K562 (cell line): ENCODE data around the gene SLC22A7. TPM values are rescaled to one million over a fixed set of nuclear protein-coding genes. Genes with fewer than 3 reads are reported as not detected.

Experiments
- ATAC-seq: fragments of 200-7000 bp; cut with Tn5 transposase; 3 replicates; pipeline ENCODE4 v1.9.1; 2020; ENCODE audit warnings: moderate library complexity
- BruUV-seq: library from RNA; stranded (reverse); fragments of 400-500 nt; replicated peaks from 2 replicates; lab custom pipeline; 2021; lab: Mats Ljungman, UMichigan
- CTCF ChIA-PET: fragments of 300-600 bp; formaldehyde crosslinking; extraction: SDS; loops from one replicate; lab custom pipeline; 2021; ENCODE audit warnings: low intra/inter-chr PET ratio; lab: Yijun Ruan, JAX
- POLR2A ChIA-PET: fragments of 300-600, 350-650 bp; sonication (Branson Sonifier 250); formaldehyde crosslinking; extraction: SDS; loops from one replicate; lab custom pipeline; 2021; ENCODE audit warnings: antibody characterized with exemption, inconsistent platforms; lab: Yijun Ruan, JAX
- DNase-seq, 4 experiments: peaks; one replicate each; pipeline versions ENCODE4 v3.0.0 to v3.0.0-alpha.2; 2011 to 2018; ENCODE audit warnings: low spot score in 3 of 4, mixed read lengths in 3 of 4; ENCODE audit errors: extremely low read depth in 1 of 4
- FAIRE-seq: peaks from 2 replicates; lab custom pipeline; 2011; peaks lifted over from hg19 to GRCh38; lab: Jason Lieb, UNC
- H2AFZ ChIP-seq: 2 replicates; pipeline ENCODE4 v1.6.0; 2011; ENCODE audit warnings: low read depth, low read length, control low read depth, inconsistent platforms
- H3K27ac ChIP-seq: fragments of 200-600 bp; 3 replicates; pipeline ENCODE4 v1.8.0; 2011; ENCODE audit warnings: low read depth, mild to moderate bottlenecking, control low read depth, inconsistent platforms, low read length, moderate library complexity, mixed read lengths; ENCODE audit errors: extremely low read depth
- H3K27me3 ChIP-seq, 2 experiments: fragments of 300-600 bp in 1 of 2; 2 replicates in 1 of 2; 3 replicates in 1 of 2; pipeline versions ENCODE4 v1.6.0 to v1.8.0; 2011; ENCODE audit warnings: inconsistent platforms in 2 of 2, low read length in 2 of 2, mild to moderate bottlenecking in 1 of 2, mixed read lengths in 1 of 2, moderate library complexity in 1 of 2; ENCODE audit not compliant: control insufficient read depth in 2 of 2, insufficient read depth in 2 of 2
- H3K36me3 ChIP-seq: fragments of 300-600 bp; 3 replicates; pipeline ENCODE4 v1.8.0; 2011; ENCODE audit warnings: mild to moderate bottlenecking, low read length, inconsistent platforms; ENCODE audit not compliant: control insufficient read depth, insufficient read depth
- H3K4me1 ChIP-seq, 2 experiments: fragments of 200-600 bp in 1 of 2; replicated peaks in 1 of 2; 2 replicates in 1 of 2; 3 replicates in 1 of 2; pipeline versions ENCODE4 v1.5.1 to v1.8.0; 2011; ENCODE audit warnings: inconsistent platforms in 2 of 2, low read length in 2 of 2, mild to moderate bottlenecking in 1 of 2, mixed read lengths in 1 of 2, moderate library complexity in 1 of 2; ENCODE audit not compliant: control insufficient read depth in 2 of 2, insufficient read depth in 2 of 2
- H3K4me2 ChIP-seq: 2 replicates; pipeline ENCODE4 v1.6.1; 2011; ENCODE audit warnings: low read length, control low read depth, inconsistent platforms, mixed read lengths; ENCODE audit not compliant: insufficient read depth
- H3K4me3 ChIP-seq: fragments of 200-600 bp; sonication (generic), shearing (Covaris generic); 2 replicates; pipeline ENCODE4 v1.5.1; 2016; ENCODE audit warnings: control low read depth, inconsistent platforms
- H3K79me2 ChIP-seq: fragments of 200-600 bp; 3 replicates; pipeline ENCODE4 v1.8.0; 2011; ENCODE audit warnings: low read length, inconsistent platforms; ENCODE audit not compliant: control insufficient read depth, insufficient read depth
- H3K9ac ChIP-seq, 2 experiments: 2 replicates each; pipeline versions ENCODE4 v1.6.0 to v1.6.1; 2011; ENCODE audit warnings: low read depth in 2 of 2, low read length in 2 of 2, control low read depth in 1 of 2, inconsistent platforms in 1 of 2, mild to moderate bottlenecking in 1 of 2, mixed read lengths in 1 of 2; ENCODE audit not compliant: insufficient read depth in 1 of 2
- H3K9me1 ChIP-seq: one replicate; pipeline ENCODE4 v1.6.0; 2011; ENCODE audit warnings: inconsistent platforms, mild to moderate bottlenecking, low read length, moderate library complexity; ENCODE audit not compliant: control insufficient read depth, insufficient read depth
- H3K9me3 ChIP-seq: replicated peaks from 2 replicates; pipeline ENCODE4 v1.5.1; 2011; ENCODE audit warnings: low read depth, low read length, inconsistent platforms; ENCODE audit not compliant: control insufficient read depth, insufficient read depth
- H4K20me1 ChIP-seq: replicated peaks from 2 replicates; pipeline ENCODE4 v1.6.1; 2011; ENCODE audit warnings: low read length, inconsistent platforms, mixed read lengths; ENCODE audit not compliant: control insufficient read depth, insufficient read depth
- ADNP ChIP-seq: fragments of 200-800 bp; sonication (Bioruptor generic); IDR thresholded peaks from 2 replicates; pipeline ENCODE4 v1.6.1; 2016; ENCODE audit warnings: missing genetic modification characterization, missing compliant biosample characterization
- CHD1 ChIP-seq: fragments of 200-600 bp; sonication (generic); IDR thresholded peaks from one replicate; pipeline ENCODE4 v1.6.1; 2012; ENCODE audit warnings: mild to moderate bottlenecking, moderate library complexity, low read length, inconsistent platforms
- CREB1 ChIP-seq, 2 experiments: sonication (generic) in 1 of 2; formaldehyde crosslinking in 1 of 2; IDR thresholded peaks; 2 replicates each; pipeline versions ENCODE4 v1.6.1 to v1.8.0; 2012 to 2022; ENCODE audit warnings: inconsistent platforms in 1 of 2, mild to moderate bottlenecking in 1 of 2, missing genetic modification reagents in 1 of 2, moderate library complexity in 1 of 2
- KDM1A ChIP-seq, 2 experiments: fragments of 450-650 bp; IDR thresholded peaks; 2 replicates each; pipeline ENCODE4 v1.6.1; 2016; ENCODE audit warnings: mild to moderate bottlenecking in 2 of 2
- MAFG ChIP-seq: fragments of 450-650 bp; conservative IDR thresholded peaks from 2 replicates; pipeline ENCODE4 v1.6.1; 2016; ENCODE audit warnings: missing genetic modification characterization, missing compliant biosample characterization
- MECOM ChIP-seq: fragments of 250-450 bp; sonication (Bioruptor Pico); IDR thresholded peaks from 2 replicates; pipeline ENCODE4 v1.8.0; 2022; ENCODE audit warnings: inconsistent platforms
- MEF2A ChIP-seq: IDR thresholded peaks from 2 replicates; pipeline ENCODE4 v1.6.1; 2011; ENCODE audit warnings: low read depth, mild to moderate bottlenecking, low read length, moderate library complexity; ENCODE audit not compliant: control insufficient read depth
- MTF1 ChIP-seq: fragments of 250-450 bp; sonication (Bioruptor Pico); IDR thresholded peaks from 2 replicates; pipeline ENCODE4 v1.9.0; 2021; ENCODE audit warnings: moderate library complexity, mild to moderate bottlenecking, inconsistent platforms, borderline replicate concordance
- NCOA2 ChIP-seq, 2 experiments: fragments of 450-650 bp; IDR thresholded peaks; 2 replicates each; pipeline ENCODE4 v1.6.1; 2018; ENCODE audit warnings: mild to moderate bottlenecking in 2 of 2, moderate library complexity in 1 of 2; ENCODE audit not compliant: partially characterized antibody in 2 of 2
- SMARCE1 ChIP-seq: fragments of 450-650 bp; IDR thresholded peaks from 2 replicates; pipeline ENCODE4 v1.7.1; 2016; ENCODE audit warnings: mild to moderate bottlenecking
- ZNF174 ChIP-seq: fragments of 250-450 bp; sonication (Bioruptor Pico); IDR thresholded peaks from 2 replicates; pipeline ENCODE4 v1.4.0; 2020; ENCODE audit warnings: mild to moderate bottlenecking
- ZNF311 ChIP-seq: fragments of 250-450 bp; sonication (Bioruptor Pico); IDR thresholded peaks from 2 replicates; pipeline ENCODE4 v1.4.0; 2020; ENCODE audit warnings: mild to moderate bottlenecking, moderate library complexity
- ZNF586 ChIP-seq: fragments of 450-650 bp; formaldehyde crosslinking; conservative IDR thresholded peaks from 2 replicates; pipeline ENCODE4 v1.4.0; 2020; ENCODE audit warnings: mild to moderate bottlenecking, moderate library complexity
- WGBS: fragments of 100-300 bp; shearing (Covaris generic); methylation state at CpG from one replicate; pipeline ENCODE4 v1.1.6; 2016; ENCODE audit warnings: low coverage, mixed read lengths; ENCODE audit not compliant: insufficient coverage; ENCODE audit errors: missing lambda C conversion rate; 5-methylcytosine and 5-hydroxymethylcytosine counted together
- in situ Hi-C: fragments of 300-500 bp; cut with MboI; formaldehyde crosslinking; loops from 4 replicates; pipeline ENCODE4 v1.15.0; 2018; ENCODE audit warnings: inconsistent platforms, mixed read lengths
- intact Hi-C: fragments of 100-400 bp; cut with micrococcal nuclease; formaldehyde crosslinking; loops from 2 replicates; pipeline ENCODE4 v1.14.2; 2022
- polyA plus RNA-seq, 8 experiments: library from polyadenylated mRNA; depleted of rRNA in 4 of 8; stranded (reverse) in 5 of 8; unstranded in 3 of 8; fragments of >200 nt; fragmentation: Nextera tagmentation in 2 of 8; fragmentation: Illumina TruSeq in 1 of 8; extraction: Ambion mirVana in 2 of 8; extraction: Trizol in 1 of 8; gene quantifications; 2 replicates each; pipeline versions ENCODE4 v1.2.1 to v1.2.3, GENCODE V29; 2011 to 2014; ENCODE audit warnings: inconsistent platforms in 1 of 8, missing spikeins in 1 of 8
- total RNA-seq, 7 experiments: library from RNA; depleted of rRNA in 6 of 7; stranded (reverse); fragments of >200 nt in 6 of 7; fragmentation: Illumina TruSeq in 2 of 7; extraction: Trizol in 2 of 7; gene quantifications; 2 replicates each; pipeline versions ENCODE4 v1.2.1 to v1.2.3, GENCODE V29; 2011 to 2021; ENCODE audit warnings: low replicate concordance in 1 of 7
- TF ChIP-seq, protein P1 (sequence below): sonication (generic); formaldehyde crosslinking; IDR thresholded peaks from 2 replicates; pipeline ENCODE4 v1.9.0; 2022; ENCODE audit warnings: mild to moderate bottlenecking, missing genetic modification reagents
- TF ChIP-seq, protein P2 (sequence below), 2 experiments: fragments of 200-800 bp in 1 of 2; sonication (Bioruptor generic) in 1 of 2; sonication (generic) in 1 of 2; formaldehyde crosslinking in 1 of 2; IDR thresholded peaks in 1 of 2; conservative IDR thresholded peaks in 1 of 2; 2 replicates each; pipeline versions ENCODE4 v1.5.0 to v1.6.1; 2016 to 2020; ENCODE audit warnings: missing compliant biosample characterization in 1 of 2, missing genetic modification characterization in 1 of 2, missing genetic modification reagents in 1 of 2

Gene SLC22A7
- total and polyA plus RNA-seq, 9 of the 15 experiments (the other 6 are each of a cell fraction or from before 2014, with no cell fraction given): not detected

DNA sequence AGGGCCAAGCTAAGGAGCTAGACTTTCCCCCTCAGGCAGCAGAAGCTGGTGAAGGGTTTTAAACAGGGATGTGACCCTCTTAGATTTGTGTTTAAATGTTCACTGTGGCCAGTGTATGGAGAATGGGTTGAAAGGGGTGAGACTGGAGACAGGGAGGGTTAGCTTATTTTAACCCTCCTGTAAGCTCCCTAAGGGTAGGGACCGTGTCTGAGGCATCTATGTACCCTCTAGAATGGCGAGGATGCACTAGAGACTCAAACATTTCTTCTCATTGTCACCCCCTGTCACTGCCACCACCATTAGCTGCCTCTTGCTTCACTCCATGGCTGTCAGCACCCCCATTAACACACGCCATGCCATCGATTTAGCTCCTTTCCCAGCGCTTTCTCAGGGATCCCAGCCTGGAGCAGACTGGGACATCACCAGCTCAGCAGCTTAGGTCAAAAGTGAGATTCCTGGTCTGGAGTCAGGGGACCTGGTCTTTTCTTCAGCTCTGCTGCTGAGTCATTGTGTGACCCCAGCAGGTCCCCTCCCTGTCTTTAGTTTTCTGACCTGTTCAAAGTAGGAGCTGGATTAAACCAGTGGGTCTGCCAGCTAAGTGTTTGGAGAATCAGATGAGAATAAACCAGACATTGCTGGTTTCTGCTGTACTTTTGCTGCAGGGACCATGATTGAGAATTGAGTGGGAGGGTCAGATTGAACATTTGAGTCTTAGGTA, 1.1 kb upstream of the SLC22A7 start (continued):
- no peak for TF ChIP-seq MEF2A
- TF ChIP-seq, protein P1, sequence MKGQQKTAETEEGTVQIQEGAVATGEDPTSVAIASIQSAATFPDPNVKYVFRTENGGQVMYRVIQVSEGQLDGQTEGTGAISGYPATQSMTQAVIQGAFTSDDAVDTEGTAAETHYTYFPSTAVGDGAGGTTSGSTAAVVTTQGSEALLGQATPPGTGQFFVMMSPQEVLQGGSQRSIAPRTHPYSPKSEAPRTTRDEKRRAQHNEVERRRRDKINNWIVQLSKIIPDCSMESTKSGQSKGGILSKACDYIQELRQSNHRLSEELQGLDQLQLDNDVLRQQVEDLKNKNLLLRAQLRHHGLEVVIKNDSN (CRISPR knock-in tag): no peak

GRCh38 chr6:43298565-43299337, 691 bp downstream of the SLC22A7 start:
- Histone ChIP-seq H4K20me1 (0 out of 2 replicates have a peak, but pooled peaks cover 7% of the 10 kb centered on the region), H3K27me3 (peaks cover 34 to 52% of the 10 kb centered on the region in 2 experiments; a peak in 4 of 5 replicates), H3K9me1 (peaks cover 2% of the 10 kb centered on the region), H3K79me2 (no peaks in the 10 kb centered on the region), H3K9ac (no peak overlapping the region; a peak in 2 of 4 replicates), H3K4me3 (no peak overlapping the region), H3K27ac (no peak overlapping the region), H3K9me3 (no peaks in the 10 kb centered on the region), H2AFZ (no peak overlapping the region), H3K4me1 (peaks cover 0 to 6% of the 10 kb centered on the region in 2 experiments; a peak in 3 of 5 replicates), H3K36me3 (no peaks in the 10 kb centered on the region), H3K4me2 (no peak overlapping the region)
- POLR2A ChIA-PET: interaction anchor here (0.6 to 1.3 kb wide), 4 partner anchors 8 to 218 kb away, joined by 3 to 7 read pairs (median 4); partner anchors contain the start of genes POLR1C and YIPF3
- ATAC-seq (no peak), FAIRE-seq (no peak), DNase-seq (no peak)
- WGBS: 4% methylated on average over 12 of the region's 12 CpGs
- in situ Hi-C loops: no loop called here
- CTCF ChIA-PET: no interaction called here
- intact Hi-C loops: no loop called here
- no TSS peak for BruUV-seq
- TF ChIP-seq MAFG (tag) (0 out of 2 replicates have a peak, but pooled peaks have one; percentile 7), NCOA2 (IDR thresholded peaks at IDR 0.05; ENCODE audit: partially characterized antibody in 2 of 2) (no peak), ZNF311 (no peak), ZNF586 (no peak), ADNP (peak; percentile 49; the same call in 1 of the 2 replicates), SMARCE1 (no peak), CREB1 (IDR thresholded peaks at IDR 0.05) (no peak), CREB1 (CRISPR knock-in tag; IDR thresholded peaks at IDR 0.05) (no peak), MECOM (no peak), KDM1A (IDR thresholded peaks at IDR 0.05) (peak; percentile 35 to 64; a peak in 3 of 4 replicates), ZNF174 (CRISPR knock-in tag) (no peak), MTF1 (no peak), CHD1 (no peak)
- TF ChIP-seq, protein P2, sequence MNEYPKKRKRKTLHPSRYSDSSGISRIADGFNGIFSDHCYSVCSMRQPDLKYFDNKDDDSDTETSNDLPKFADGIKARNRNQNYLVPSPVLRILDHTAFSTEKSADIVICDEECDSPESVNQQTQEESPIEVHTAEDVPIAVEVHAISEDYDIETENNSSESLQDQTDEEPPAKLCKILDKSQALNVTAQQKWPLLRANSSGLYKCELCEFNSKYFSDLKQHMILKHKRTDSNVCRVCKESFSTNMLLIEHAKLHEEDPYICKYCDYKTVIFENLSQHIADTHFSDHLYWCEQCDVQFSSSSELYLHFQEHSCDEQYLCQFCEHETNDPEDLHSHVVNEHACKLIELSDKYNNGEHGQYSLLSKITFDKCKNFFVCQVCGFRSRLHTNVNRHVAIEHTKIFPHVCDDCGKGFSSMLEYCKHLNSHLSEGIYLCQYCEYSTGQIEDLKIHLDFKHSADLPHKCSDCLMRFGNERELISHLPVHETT (CRISPR knock-in tag; conservative IDR thresholded peaks at IDR 0.05 in 1 of 2, IDR thresholded peaks at IDR 0.05 in 1 of 2): no peak
